CD4-positive, CD25-positive, alpha-beta regulatory T cell (primary cell): ENCODE data around the gene BPNT1. TPM values are rescaled to one million over a fixed set of nuclear protein-coding genes. Genes with fewer than 3 reads are reported as not detected.

Experiments
- ATAC-seq, 2 donors: fragments of 150-1000 bp; cut with Tn5 transposase; one replicate each; pipeline ENCODE4 v1.10.0; 2021; ENCODE audit warnings: low read depth in 2 of 2, moderate number of reproducible peaks in 2 of 2, moderate library complexity in 1 of 2
- DNase-seq, 3 donors: peaks; one replicate each; pipeline versions ENCODE4 v3.0.0 to v3.0.0-alpha.2; 2012 to 2022; ENCODE audit warnings: mixed read lengths in 1 of 3
- H3K27ac ChIP-seq: one replicate; pipeline ENCODE4 v1.7.0; 2013; ENCODE audit warnings: mild to moderate bottlenecking, low read length; ENCODE audit not compliant: insufficient read depth, poor library complexity, severe bottlenecking
- H3K27me3 ChIP-seq: one replicate; pipeline ENCODE4 v1.7.0; 2013; ENCODE audit warnings: low read length; ENCODE audit not compliant: control insufficient read depth, insufficient read depth
- H3K36me3 ChIP-seq: one replicate; pipeline ENCODE4 v1.7.0; 2013; ENCODE audit warnings: mild to moderate bottlenecking, low read length, moderate library complexity; ENCODE audit not compliant: control insufficient read depth, insufficient read depth
- H3K4me1 ChIP-seq: 2 replicates; pipeline ENCODE4 v1.7.0; 2013; ENCODE audit warnings: mild to moderate bottlenecking, low read length; ENCODE audit not compliant: insufficient read depth, control insufficient read depth, poor library complexity, severe bottlenecking
- H3K4me3 ChIP-seq: one replicate; pipeline ENCODE4 v1.7.0; 2013; ENCODE audit warnings: low read depth, mild to moderate bottlenecking, low read length, moderate library complexity
- H3K9me3 ChIP-seq, 2 experiments: 1 replicate in 1 of 2; 2 replicates in 1 of 2; pipeline ENCODE4 v1.7.0; 2013; ENCODE audit warnings: low read length in 2 of 2, mild to moderate bottlenecking in 1 of 2, moderate library complexity in 1 of 2; ENCODE audit not compliant: control insufficient read depth in 2 of 2
- H3K27ac Mint-ChIP-seq, 3 donors: one replicate each; pipeline ENCODE4 v1.8.0; 2020 to 2022; ENCODE audit warnings: mild to moderate bottlenecking in 3 of 3, mixed read lengths in 3 of 3, moderate library complexity in 2 of 3
- H3K27me3 Mint-ChIP-seq: one replicate; pipeline ENCODE4 v1.8.0; 2022; ENCODE audit warnings: mild to moderate bottlenecking, mixed read lengths
- H3K36me3 Mint-ChIP-seq: one replicate; pipeline ENCODE4 v1.8.0; 2020; ENCODE audit warnings: mixed read lengths
- H3K4me1 Mint-ChIP-seq, 4 donors: one replicate each; pipeline ENCODE4 v1.8.0; 2020 to 2022; ENCODE audit warnings: mixed read lengths in 4 of 4, mild to moderate bottlenecking in 1 of 4
- H3K4me3 Mint-ChIP-seq, 4 donors: one replicate each; pipeline ENCODE4 v1.8.0; 2020 to 2022; ENCODE audit warnings: mild to moderate bottlenecking in 4 of 4, mixed read lengths in 4 of 4, moderate library complexity in 3 of 4
- H3K9me3 Mint-ChIP-seq, 7 donors: one replicate each; pipeline ENCODE4 v1.8.0; 2020 to 2022; ENCODE audit warnings: mixed read lengths in 7 of 7, mild to moderate bottlenecking in 3 of 7, moderate library complexity in 2 of 7
- polyA plus RNA-seq, 4 donors: library from polyadenylated mRNA; unstranded; fragments of 300-500 nt; fragmentation: Illumina TruSeq; gene quantifications; one replicate each; pipeline ENCODE4 v1.2.3, GENCODE V29; 2021
- total RNA-seq: library from RNA; stranded (reverse); gene quantifications from one replicate; pipeline ENCODE4 v1.2.3, GENCODE V29; 2022

Gene BPNT1
- total and polyA plus RNA-seq, 5 donors from 2014 or later: 7.7 to 24.0 (median 15.8) TPM

- Histone ChIP-seq H3K36me3 (peaks cover 70% of the 10 kb centered on the region), H3K9me3 (no peaks in the 10 kb centered on the region), H3K4me3 (no peak overlapping the region), H3K27ac (no peak overlapping the region), H3K4me1 (no peaks in the 10 kb centered on the region), H3K27me3 (no peaks in the 10 kb centered on the region)
- no peak overlapping the region for H3K4me3 Mint-ChIP-seq
- no peak for ATAC-seq
- no peaks in the 10 kb centered on the region for H3K27me3 Mint-ChIP-seq
- H3K27ac Mint-ChIP-seq: peak overlapping the region in 1 of 3 donors; percentile 44
- no peaks in the 10 kb centered on the region for H3K9me3 Mint-ChIP-seq
- DNase-seq: no peak
- peaks cover 39% of the 10 kb centered on the region for H3K36me3 Mint-ChIP-seq
- peaks cover 5 to 10% (median 8%) of the 10 kb centered on the region in 4 donors for H3K4me1 Mint-ChIP-seq
Observed at GRCh38 chr1:220031287-220031686, 58.3 kb downstream of the BPNT1 start.

- no peak for ATAC-seq
- no peak overlapping the region for H3K27ac Mint-ChIP-seq
- peaks cover 47% of the 10 kb centered on the region for H3K36me3 Mint-ChIP-seq
Observed at GRCh38 chr1:220028346-220028895, 61.2 kb downstream of the BPNT1 start.

GRCh38 chr1:220019071-220019470, 70.5 kb downstream of the BPNT1 start:
- H3K36me3 Mint-ChIP-seq: peaks cover 60% of the 10 kb centered on the region
- no peak overlapping the region for H3K4me3 ChIP-seq
- peaks cover 0 to 16% (median 7%) of the 10 kb centered on the region in 4 donors for H3K4me1 Mint-ChIP-seq
- H3K27ac ChIP-seq: no peak overlapping the region
- no peak overlapping the region for H3K27ac Mint-ChIP-seq
- no peaks in the 10 kb centered on the region for H3K9me3 Mint-ChIP-seq
- H3K4me1 ChIP-seq: no peaks in the 10 kb centered on the region
- no peaks in the 10 kb centered on the region for H3K27me3 Mint-ChIP-seq
- H3K9me3 ChIP-seq: no peaks in the 10 kb centered on the region
- DNase-seq (no peak), ATAC-seq (no peak)
- no peak overlapping the region for H3K4me3 Mint-ChIP-seq
- H3K27me3 ChIP-seq: no peaks in the 10 kb centered on the region
- peaks cover 86% of the 10 kb centered on the region for H3K36me3 ChIP-seq

More at GRCh38 chr1:220028346-220028895, 61.2 kb downstream of the BPNT1 start:
- no peak for DNase-seq
- H3K4me1 Mint-ChIP-seq: peaks cover 0 to 15% (median under 1%) of the 10 kb centered on the region in 4 donors
- no peak overlapping the region for H3K4me3 Mint-ChIP-seq
- Histone ChIP-seq H3K27me3 (no peaks in the 10 kb centered on the region), H3K4me3 (no peak overlapping the region), H3K4me1 (no peaks in the 10 kb centered on the region), H3K9me3 (no peaks in the 10 kb centered on the region), H3K27ac (no peak overlapping the region), H3K36me3 (peaks cover 75% of the 10 kb centered on the region)
- no peaks in the 10 kb centered on the region for H3K27me3 Mint-ChIP-seq
- H3K9me3 Mint-ChIP-seq: no peaks in the 10 kb centered on the region

GRCh38 chr1:220013497-220013896, 76.1 kb downstream of the BPNT1 start:
- Mint-ChIP-seq H3K9me3 (no peaks in the 10 kb centered on the region), H3K36me3 (peaks cover 50% of the 10 kb centered on the region), H3K27me3 (no peaks in the 10 kb centered on the region), H3K4me3 (no peak overlapping the region), H3K4me1 (peaks cover 0 to 12% (median 6%) of the 10 kb centered on the region in 4 donors), H3K27ac (peak overlapping the region in 2 of 3 donors; percentile 1 to 67)
- Histone ChIP-seq H3K36me3 (peaks cover 87% of the 10 kb centered on the region), H3K9me3 (no peaks in the 10 kb centered on the region), H3K4me3 (no peak overlapping the region), H3K27me3 (no peaks in the 10 kb centered on the region), H3K27ac (no peak overlapping the region), H3K4me1 (no peaks in the 10 kb centered on the region)
- no peak for ATAC-seq
- DNase-seq: no peak

- Histone ChIP-seq H3K27ac (no peak overlapping the region), H3K4me3 (no peak overlapping the region), H3K27me3 (no peaks in the 10 kb centered on the region), H3K4me1 (no peaks in the 10 kb centered on the region), H3K36me3 (peaks cover 90% of the 10 kb centered on the region), H3K9me3 (no peaks in the 10 kb centered on the region)
- Mint-ChIP-seq H3K27me3 (no peaks in the 10 kb centered on the region), H3K36me3 (peaks cover 47% of the 10 kb centered on the region), H3K9me3 (no peaks in the 10 kb centered on the region), H3K4me3 (no peak overlapping the region), H3K27ac (peak overlapping the region in 2 of 3 donors; percentile 56 to 64), H3K4me1 (peaks cover 0 to 8% (median 6%) of the 10 kb centered on the region in 4 donors)
- ATAC-seq: no peak
- DNase-seq: peak in 1 of 3 donors; percentile 29
Observed at GRCh38 chr1:220012259-220012658, 77.3 kb downstream of the BPNT1 start.

GRCh38 chr1:220011620-220012019, 78.0 kb downstream of the BPNT1 start:
- H3K4me3 ChIP-seq: no peak overlapping the region
- no peaks in the 10 kb centered on the region for H3K4me1 ChIP-seq
- no peaks in the 10 kb centered on the region for H3K27me3 ChIP-seq
- peaks cover 90% of the 10 kb centered on the region for H3K36me3 ChIP-seq
- H3K27ac ChIP-seq: no peak overlapping the region
- ATAC-seq: no peak
- H3K36me3 Mint-ChIP-seq: peaks cover 47% of the 10 kb centered on the region
- H3K4me3 Mint-ChIP-seq: no peak overlapping the region
- peak overlapping the region in 1 of 3 donors; percentile 32 for H3K27ac Mint-ChIP-seq
- no peaks in the 10 kb centered on the region for H3K27me3 Mint-ChIP-seq
- no peaks in the 10 kb centered on the region for H3K9me3 Mint-ChIP-seq
- H3K4me1 Mint-ChIP-seq: peaks cover 0 to 10% (median 5%) of the 10 kb centered on the region in 4 donors
- no peaks in the 10 kb centered on the region for H3K9me3 ChIP-seq
- DNase-seq: no peak

Other genes with a start within 250 kb of the BPNT1 start
- gene SLC30A10, start 161.2 kb downstream of the BPNT1 start, total RNA-seq: not detected
- not detected for gene SLC30A10, start 161.2 kb downstream of the BPNT1 start, polyA plus RNA-seq
- 45.0 TPM for gene EPRS1, start 43.3 kb downstream of the BPNT1 start, total RNA-seq
- gene EPRS1, start 43.3 kb downstream of the BPNT1 start, polyA plus RNA-seq: 10 to 100 TPM; 39.9 to 51.1 (median 43.0) TPM
- gene IARS2, start 4.3 kb upstream of the BPNT1 start, total RNA-seq: 26.7 TPM
- 10 to 100 TPM; 49.7 to 61.3 (median 55.2) TPM for gene IARS2, start 4.3 kb upstream of the BPNT1 start, polyA plus RNA-seq
- 48.0 TPM for gene RAB3GAP2, start 182.7 kb upstream of the BPNT1 start, total RNA-seq
- gene RAB3GAP2, start 182.7 kb upstream of the BPNT1 start, polyA plus RNA-seq: 10 to 100 TPM; 13.7 to 23.2 (median 19.8) TPM